Stomach (tissue), 4 donors: Measurements from ENCODE around the gene ADGRD1.

ENCODE experiments used
- POLR2A ChIP-seq, 4 donors: fragments of 450-650 bp; IDR thresholded peaks; one replicate each; pipeline ENCODE4 v1.6.1; 2016; ENCODE audit warnings: antibody characterized with exemption in 4 of 4, control low read depth in 2 of 4, mild to moderate bottlenecking in 1 of 4, moderate library complexity in 1 of 4
- POLR2AphosphoS5 ChIP-seq, 3 donors: sonication (generic); formaldehyde crosslinking; IDR thresholded peaks; one replicate each; pipeline ENCODE4 v1.6.1; 2016; ENCODE audit warnings: antibody characterized with exemption in 3 of 3
- TF ChIP-seq, protein P1 (sequence below), 7 experiments: fragments of 450-650 bp in 4 of 7; fragments of 200-600 bp in 3 of 7; sonication (generic) in 3 of 7; IDR thresholded peaks; one replicate each; pipeline ENCODE4 v1.5.1; 2016 to 2019; ENCODE audit warnings: antibody characterized with exemption in 7 of 7, control low read depth in 2 of 7, mild to moderate bottlenecking in 1 of 7

DNA sequence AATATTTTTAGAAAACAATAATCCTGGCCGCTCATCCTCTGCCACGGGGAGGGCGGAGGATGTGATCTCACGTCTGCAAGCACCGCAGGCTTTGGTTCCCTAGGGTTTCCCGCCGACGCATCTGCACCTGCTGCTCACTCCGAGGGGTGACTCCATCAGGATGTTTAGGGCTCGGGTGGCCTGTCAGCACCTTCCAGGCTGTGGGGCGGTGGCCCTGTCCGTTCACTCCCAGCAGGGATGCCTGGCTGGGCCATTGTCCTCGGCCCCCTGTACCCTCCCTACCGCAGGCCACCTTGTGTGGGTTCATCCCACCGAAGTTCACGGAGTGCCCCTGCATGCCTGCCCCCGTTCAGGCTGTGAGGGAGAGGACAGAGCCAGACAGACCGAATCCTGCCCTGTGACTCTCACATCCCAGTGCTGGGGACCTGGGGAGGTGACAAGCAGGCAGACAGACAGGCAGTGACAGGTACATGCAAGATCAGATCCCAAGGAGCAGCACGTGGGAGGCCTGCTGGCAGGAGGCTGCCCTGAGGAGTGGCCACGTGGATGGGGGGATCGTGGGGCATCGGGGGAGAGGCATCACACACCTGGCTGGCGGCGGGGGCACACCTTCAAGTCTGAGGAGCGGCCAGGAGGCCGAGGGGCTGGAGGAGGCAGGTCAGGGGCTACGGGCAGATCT lies 112.6 kb downstream of the ADGRD1 start:
- TF ChIP-seq, protein P1, sequence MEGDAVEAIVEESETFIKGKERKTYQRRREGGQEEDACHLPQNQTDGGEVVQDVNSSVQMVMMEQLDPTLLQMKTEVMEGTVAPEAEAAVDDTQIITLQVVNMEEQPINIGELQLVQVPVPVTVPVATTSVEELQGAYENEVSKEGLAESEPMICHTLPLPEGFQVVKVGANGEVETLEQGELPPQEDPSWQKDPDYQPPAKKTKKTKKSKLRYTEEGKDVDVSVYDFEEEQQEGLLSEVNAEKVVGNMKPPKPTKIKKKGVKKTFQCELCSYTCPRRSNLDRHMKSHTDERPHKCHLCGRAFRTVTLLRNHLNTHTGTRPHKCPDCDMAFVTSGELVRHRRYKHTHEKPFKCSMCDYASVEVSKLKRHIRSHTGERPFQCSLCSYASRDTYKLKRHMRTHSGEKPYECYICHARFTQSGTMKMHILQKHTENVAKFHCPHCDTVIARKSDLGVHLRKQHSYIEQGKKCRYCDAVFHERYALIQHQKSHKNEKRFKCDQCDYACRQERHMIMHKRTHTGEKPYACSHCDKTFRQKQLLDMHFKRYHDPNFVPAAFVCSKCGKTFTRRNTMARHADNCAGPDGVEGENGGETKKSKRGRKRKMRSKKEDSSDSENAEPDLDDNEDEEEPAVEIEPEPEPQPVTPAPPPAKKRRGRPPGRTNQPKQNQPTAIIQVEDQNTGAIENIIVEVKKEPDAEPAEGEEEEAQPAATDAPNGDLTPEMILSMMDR (IDR thresholded peaks at IDR 0.05), result no peak
- TF ChIP-seq POLR2AphosphoS5 (IDR thresholded peaks at IDR 0.05) (no peak), POLR2A (IDR thresholded peaks at IDR 0.05) (no peak)
